HEK293T (cell line): ENCODE data around the gene TTLL6.

ENCODE experiments used
- BHLHE40 ChIP-seq: fragments of 450-650 bp; IDR thresholded peaks from 2 replicates; pipeline ENCODE4 v1.6.1; 2016; ENCODE audit warnings: mild to moderate bottlenecking, moderate library complexity, borderline replicate concordance
- CTBP1 ChIP-seq: fragments of 450-650 bp; IDR thresholded peaks from 2 replicates; pipeline ENCODE4 v1.6.1; 2016; ENCODE audit warnings: borderline replicate concordance
- ELF4 ChIP-seq: fragments of 450-650 bp; IDR thresholded peaks from 2 replicates; pipeline ENCODE4 v1.6.1; 2017; ENCODE audit warnings: antibody characterized with exemption
- LEF1 ChIP-seq: fragments of 450-650 bp; IDR thresholded peaks from 2 replicates; pipeline ENCODE4 v1.6.1; 2017; ENCODE audit warnings: mild to moderate bottlenecking, borderline replicate concordance

DNA sequence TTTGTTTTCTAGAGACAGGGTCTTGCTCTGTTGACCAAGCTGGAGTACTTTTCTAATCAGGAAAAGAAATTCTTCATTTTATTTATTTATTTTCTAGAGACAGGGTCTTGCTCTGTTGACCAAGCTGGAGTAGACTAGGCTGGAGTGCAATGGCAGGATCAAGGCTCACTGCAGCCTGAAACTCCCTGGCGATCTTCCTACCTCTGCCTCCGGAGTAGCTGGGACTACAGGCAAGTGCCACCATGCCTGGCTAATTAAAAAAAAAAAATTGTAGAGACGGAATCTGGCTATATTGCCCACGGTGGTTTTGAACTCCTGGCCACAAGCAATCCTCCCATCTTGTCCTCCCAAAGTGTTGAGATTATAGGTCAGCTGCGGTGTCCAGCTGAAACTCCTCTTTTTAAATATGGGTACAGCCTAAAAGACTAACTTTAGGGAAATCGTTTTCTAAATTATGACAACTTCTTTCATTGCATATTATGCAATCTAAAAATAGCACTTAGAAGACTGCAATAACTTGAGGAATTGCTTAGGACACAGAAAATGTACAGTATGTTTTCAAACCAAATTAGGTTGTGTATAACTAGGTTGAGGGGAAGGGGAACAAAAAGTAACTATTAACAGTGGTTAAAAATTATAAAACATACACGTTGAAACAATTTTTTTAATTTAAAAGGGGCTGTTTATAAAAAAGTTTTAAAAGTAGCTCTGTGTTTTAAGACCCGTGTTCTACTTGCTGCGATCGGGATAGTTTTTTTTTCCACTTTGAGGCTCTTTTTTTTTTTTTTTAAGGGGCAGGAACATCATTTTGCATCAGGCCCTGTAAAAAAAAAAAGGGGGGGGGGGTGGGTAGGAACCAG lies 99.4 kb downstream of the TTLL6 start:
- TF ChIP-seq LEF1, result no peak
- no peak for TF ChIP-seq CTBP1
- TF ChIP-seq BHLHE40, result no peak
- no peak for TF ChIP-seq ELF4
